NB4 (cell line): ENCODE measurements around the gene CENPL.

Experiments
- DNase-seq: peaks from one replicate; pipeline ENCODE4 v3.0.0; 2010; ENCODE audit warnings: low read depth
- H3K4me3 ChIP-seq: one replicate; pipeline ENCODE4 v1.5.1; 2011; ENCODE audit warnings: mild to moderate bottlenecking, low read depth, low read length, moderate library complexity
- MYC ChIP-seq: IDR thresholded peaks from 2 replicates; pipeline ENCODE4 v1.6.1; 2011; ENCODE audit warnings: low read depth, low read length
- TF ChIP-seq, protein P1 (sequence below): IDR thresholded peaks from one replicate; pipeline ENCODE4 v1.5.1; 2012; ENCODE audit warnings: low read depth, low read length

Gene CENPL

DNA sequence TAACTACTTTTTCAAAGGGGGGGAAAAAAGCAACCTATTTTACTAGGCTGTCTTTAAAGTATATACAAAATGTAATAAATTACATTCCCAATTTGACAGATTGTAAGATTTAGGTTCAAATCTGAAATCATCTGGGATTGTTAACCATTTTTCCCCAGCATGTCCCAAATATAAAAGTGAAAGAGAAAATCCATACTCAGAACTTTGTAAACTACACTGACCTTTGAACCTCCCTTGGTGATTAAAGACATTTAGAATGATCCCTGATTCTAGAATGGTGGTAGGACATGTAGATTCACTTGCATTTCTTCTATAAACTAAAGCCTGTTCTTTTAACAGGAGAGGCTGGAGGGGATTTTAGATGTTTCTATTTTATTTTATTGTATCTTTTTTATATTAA is 70.9 kb downstream of the CENPL start:
- DNase-seq, result no peak
- TF ChIP-seq, protein P1, sequence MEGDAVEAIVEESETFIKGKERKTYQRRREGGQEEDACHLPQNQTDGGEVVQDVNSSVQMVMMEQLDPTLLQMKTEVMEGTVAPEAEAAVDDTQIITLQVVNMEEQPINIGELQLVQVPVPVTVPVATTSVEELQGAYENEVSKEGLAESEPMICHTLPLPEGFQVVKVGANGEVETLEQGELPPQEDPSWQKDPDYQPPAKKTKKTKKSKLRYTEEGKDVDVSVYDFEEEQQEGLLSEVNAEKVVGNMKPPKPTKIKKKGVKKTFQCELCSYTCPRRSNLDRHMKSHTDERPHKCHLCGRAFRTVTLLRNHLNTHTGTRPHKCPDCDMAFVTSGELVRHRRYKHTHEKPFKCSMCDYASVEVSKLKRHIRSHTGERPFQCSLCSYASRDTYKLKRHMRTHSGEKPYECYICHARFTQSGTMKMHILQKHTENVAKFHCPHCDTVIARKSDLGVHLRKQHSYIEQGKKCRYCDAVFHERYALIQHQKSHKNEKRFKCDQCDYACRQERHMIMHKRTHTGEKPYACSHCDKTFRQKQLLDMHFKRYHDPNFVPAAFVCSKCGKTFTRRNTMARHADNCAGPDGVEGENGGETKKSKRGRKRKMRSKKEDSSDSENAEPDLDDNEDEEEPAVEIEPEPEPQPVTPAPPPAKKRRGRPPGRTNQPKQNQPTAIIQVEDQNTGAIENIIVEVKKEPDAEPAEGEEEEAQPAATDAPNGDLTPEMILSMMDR, result no peak
- TF ChIP-seq MYC, result no peak
- no peak overlapping the region for H3K4me3 ChIP-seq
